Measurements from ENCODE around the gene SWT1.

- TF ChIP-seq, protein P1, sequence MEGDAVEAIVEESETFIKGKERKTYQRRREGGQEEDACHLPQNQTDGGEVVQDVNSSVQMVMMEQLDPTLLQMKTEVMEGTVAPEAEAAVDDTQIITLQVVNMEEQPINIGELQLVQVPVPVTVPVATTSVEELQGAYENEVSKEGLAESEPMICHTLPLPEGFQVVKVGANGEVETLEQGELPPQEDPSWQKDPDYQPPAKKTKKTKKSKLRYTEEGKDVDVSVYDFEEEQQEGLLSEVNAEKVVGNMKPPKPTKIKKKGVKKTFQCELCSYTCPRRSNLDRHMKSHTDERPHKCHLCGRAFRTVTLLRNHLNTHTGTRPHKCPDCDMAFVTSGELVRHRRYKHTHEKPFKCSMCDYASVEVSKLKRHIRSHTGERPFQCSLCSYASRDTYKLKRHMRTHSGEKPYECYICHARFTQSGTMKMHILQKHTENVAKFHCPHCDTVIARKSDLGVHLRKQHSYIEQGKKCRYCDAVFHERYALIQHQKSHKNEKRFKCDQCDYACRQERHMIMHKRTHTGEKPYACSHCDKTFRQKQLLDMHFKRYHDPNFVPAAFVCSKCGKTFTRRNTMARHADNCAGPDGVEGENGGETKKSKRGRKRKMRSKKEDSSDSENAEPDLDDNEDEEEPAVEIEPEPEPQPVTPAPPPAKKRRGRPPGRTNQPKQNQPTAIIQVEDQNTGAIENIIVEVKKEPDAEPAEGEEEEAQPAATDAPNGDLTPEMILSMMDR (IDR thresholded peaks at IDR 0.05), result no peak
- no peak for TF ChIP-seq EP300 (IDR thresholded peaks at IDR 0.05)
Measured at GRCh38 chr1:185328255-185328654, 171.3 kb downstream of the SWT1 start.

Measured in tibial nerve (tissue), 4 donors.